HepG2 (cell line): ENCODE results near the gene OVOL2. TPM values are rescaled to one million over a fixed set of nuclear protein-coding genes. Genes with fewer than 3 reads are reported as not detected.

ENCODE experiments used
- CAMTA2 ChIP-seq: sonication (generic); formaldehyde crosslinking; IDR thresholded peaks from 2 replicates; pipeline ENCODE4 v1.4.0; 2020; ENCODE audit warnings: mild to moderate bottlenecking, missing genetic modification reagents, borderline replicate concordance
- PRMT3 ChIP-seq: sonication (generic); formaldehyde crosslinking; IDR thresholded peaks from 2 replicates; pipeline ENCODE4 v1.8.1; 2022; ENCODE audit warnings: low read depth, mild to moderate bottlenecking, moderate library complexity, missing genetic modification reagents, borderline replicate concordance
- REPIN1 ChIP-seq: sonication (generic); formaldehyde crosslinking; IDR thresholded peaks from 2 replicates; pipeline ENCODE4 v1.8.0; 2022; ENCODE audit warnings: missing genetic modification reagents, low read depth, mild to moderate bottlenecking, borderline replicate concordance
- SP5 ChIP-seq: IDR thresholded peaks from 2 replicates; pipeline ENCODE4 v1.6.1; 2016; ENCODE audit warnings: low read depth, borderline replicate concordance
- SRF ChIP-seq: IDR thresholded peaks from 2 replicates; pipeline ENCODE4 v1.6.1; 2011; ENCODE audit warnings: mild to moderate bottlenecking, low read depth, low read length, moderate library complexity
- TMF1 ChIP-seq: sonication (generic); formaldehyde crosslinking; IDR thresholded peaks from 2 replicates; pipeline ENCODE4 v1.8.1; 2022; ENCODE audit warnings: low read depth, missing genetic modification reagents
- TOE1 ChIP-seq: sonication (generic); formaldehyde crosslinking; IDR thresholded peaks from 2 replicates; pipeline ENCODE4 v1.4.0; 2020; ENCODE audit warnings: mild to moderate bottlenecking, missing genetic modification reagents
- ZFP1 ChIP-seq: IDR thresholded peaks from 2 replicates; pipeline ENCODE4 v1.6.1; 2016
- ZNF251 ChIP-seq: sonication (generic); formaldehyde crosslinking; IDR thresholded peaks from 2 replicates; pipeline ENCODE4 v1.9.0; 2021; ENCODE audit warnings: mild to moderate bottlenecking, missing genetic modification reagents
- ZNF350 ChIP-seq: sonication (generic); formaldehyde crosslinking; IDR thresholded peaks from 2 replicates; pipeline ENCODE4 v1.4.0; 2020; ENCODE audit warnings: mild to moderate bottlenecking, low read depth, missing genetic modification reagents, borderline replicate concordance
- ZNF788 ChIP-seq: sonication (generic); formaldehyde crosslinking; IDR thresholded peaks from 2 replicates; pipeline ENCODE4 v1.5.0; 2020; ENCODE audit warnings: mild to moderate bottlenecking, missing genetic modification reagents, borderline replicate concordance
- ZNF839 ChIP-seq: sonication (generic); formaldehyde crosslinking; IDR thresholded peaks from 2 replicates; pipeline ENCODE4 v1.4.0; 2020; ENCODE audit warnings: missing genetic modification reagents, mild to moderate bottlenecking, borderline replicate concordance
- polyA plus RNA-seq, 8 experiments: library from polyadenylated mRNA; depleted of rRNA in 3 of 8; stranded (reverse) in 7 of 8; unstranded in 1 of 8; fragments of >200 nt; fragmentation: Illumina TruSeq in 4 of 8; extraction: Trizol in 4 of 8; gene quantifications; 2 replicates each; pipeline versions ENCODE4 v1.2.1 to v1.2.3, GENCODE V29; 2011 to 2016; ENCODE audit warnings: low read depth in 4 of 8, missing spikeins in 1 of 8, mixed read lengths in 1 of 8; ENCODE audit not compliant: insufficient read depth in 1 of 8
- total RNA-seq, 5 experiments: library from RNA; depleted of rRNA; stranded (reverse); fragments of >200 nt; fragmentation: Illumina TruSeq; extraction: Trizol; gene quantifications; 2 replicates each; pipeline ENCODE4 v1.2.3, GENCODE V29; 2016; ENCODE audit warnings: low read depth in 1 of 5
- TF ChIP-seq, protein P1 (sequence below): sonication (generic); formaldehyde crosslinking; IDR thresholded peaks from 2 replicates; pipeline ENCODE4 v1.4.0; 2020; ENCODE audit warnings: missing genetic modification reagents, borderline replicate concordance
- TF ChIP-seq, protein P2 (sequence below): sonication (generic); formaldehyde crosslinking; IDR thresholded peaks from 2 replicates; pipeline ENCODE4 v1.5.1; 2020; ENCODE audit warnings: mild to moderate bottlenecking, moderate library complexity, missing genetic modification reagents
- TF ChIP-seq, protein P3 (sequence below): sonication (generic); formaldehyde crosslinking; IDR thresholded peaks from 2 replicates; pipeline ENCODE4 v1.4.0; 2020; ENCODE audit warnings: missing genetic modification reagents
- TF ChIP-seq, protein P4 (sequence below): sonication (generic); formaldehyde crosslinking; IDR thresholded peaks from 2 replicates; pipeline ENCODE4 v1.4.0; 2020; ENCODE audit warnings: mild to moderate bottlenecking, missing genetic modification reagents
- TF ChIP-seq, protein P5 (sequence below): sonication (generic); formaldehyde crosslinking; IDR thresholded peaks from 2 replicates; pipeline ENCODE4 v1.4.0; 2020; ENCODE audit warnings: missing genetic modification reagents, mild to moderate bottlenecking, borderline replicate concordance
- TF ChIP-seq, protein P6 (sequence below): sonication (generic); formaldehyde crosslinking; IDR thresholded peaks from 2 replicates; pipeline ENCODE4 v1.5.0; 2020; ENCODE audit warnings: missing genetic modification reagents

OVOL2 gene
- total and polyA plus RNA-seq, 2 of the 13 experiments (the other 11 are each of a cell fraction or from before 2014, with no cell fraction given) = 0.20 to 0.31 TPM

DNA sequence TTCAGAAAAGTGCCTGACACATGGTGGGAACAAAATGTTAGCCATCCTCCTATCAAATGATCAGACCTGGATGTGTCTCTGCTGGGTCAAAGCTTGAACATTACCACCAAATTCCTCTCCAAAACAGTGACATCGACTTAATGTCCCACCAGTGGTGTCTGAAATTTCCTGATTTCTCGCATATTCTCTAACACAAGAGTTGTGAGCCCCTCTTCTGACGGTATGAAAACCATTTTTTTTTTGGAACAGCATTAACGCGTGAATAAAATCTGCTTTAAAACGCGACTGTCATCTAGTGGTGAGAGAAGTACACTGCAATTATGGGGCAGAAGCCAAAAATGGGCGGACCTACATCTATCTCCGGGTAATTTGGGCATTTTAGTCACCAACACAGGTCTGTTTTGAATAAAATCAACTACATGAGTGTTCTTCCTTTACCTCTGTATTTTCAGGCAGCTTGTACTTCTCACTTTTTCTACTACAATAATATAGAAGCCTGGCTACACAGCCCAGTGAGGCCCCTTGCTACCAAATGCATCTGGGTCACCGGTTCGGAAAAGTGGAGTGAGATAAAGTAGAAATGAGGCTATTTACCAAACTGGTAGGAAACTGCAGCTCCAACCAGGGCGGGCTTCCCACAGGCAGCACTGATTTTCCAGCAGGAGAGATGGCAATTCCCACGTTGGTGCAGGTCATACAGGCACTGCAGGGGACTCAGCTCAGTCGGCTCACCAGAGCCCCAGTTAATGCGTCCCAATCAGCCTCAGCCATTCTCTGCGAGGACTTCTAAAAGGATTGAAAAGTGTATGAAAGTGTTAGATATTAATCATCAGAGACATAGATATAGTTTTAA lies 61.5 kb downstream of the OVOL2 start (continued):
- TF ChIP-seq ZFP1 (CRISPR knock-in tag) (no peak), REPIN1 (peak; percentile 54; the same call in 1 of the 2 replicates), TMF1 (CRISPR knock-in tag) (no peak), ZNF251 (no peak), ZNF788 (CRISPR knock-in tag) (0 out of 2 replicates have a peak, but pooled peaks have one; percentile 37), ZNF839 (no peak), ZNF350 (CRISPR knock-in tag) (no peak), PRMT3 (CRISPR knock-in tag) (no peak), TOE1 (no peak), CAMTA2 (CRISPR knock-in tag) (no peak), SP5 (CRISPR knock-in tag) (peak; percentile 14; the same call in 1 of the 2 replicates), SRF (peak; percentile 51; the same call in 1 of the 2 replicates)
- TF ChIP-seq, protein P1, sequence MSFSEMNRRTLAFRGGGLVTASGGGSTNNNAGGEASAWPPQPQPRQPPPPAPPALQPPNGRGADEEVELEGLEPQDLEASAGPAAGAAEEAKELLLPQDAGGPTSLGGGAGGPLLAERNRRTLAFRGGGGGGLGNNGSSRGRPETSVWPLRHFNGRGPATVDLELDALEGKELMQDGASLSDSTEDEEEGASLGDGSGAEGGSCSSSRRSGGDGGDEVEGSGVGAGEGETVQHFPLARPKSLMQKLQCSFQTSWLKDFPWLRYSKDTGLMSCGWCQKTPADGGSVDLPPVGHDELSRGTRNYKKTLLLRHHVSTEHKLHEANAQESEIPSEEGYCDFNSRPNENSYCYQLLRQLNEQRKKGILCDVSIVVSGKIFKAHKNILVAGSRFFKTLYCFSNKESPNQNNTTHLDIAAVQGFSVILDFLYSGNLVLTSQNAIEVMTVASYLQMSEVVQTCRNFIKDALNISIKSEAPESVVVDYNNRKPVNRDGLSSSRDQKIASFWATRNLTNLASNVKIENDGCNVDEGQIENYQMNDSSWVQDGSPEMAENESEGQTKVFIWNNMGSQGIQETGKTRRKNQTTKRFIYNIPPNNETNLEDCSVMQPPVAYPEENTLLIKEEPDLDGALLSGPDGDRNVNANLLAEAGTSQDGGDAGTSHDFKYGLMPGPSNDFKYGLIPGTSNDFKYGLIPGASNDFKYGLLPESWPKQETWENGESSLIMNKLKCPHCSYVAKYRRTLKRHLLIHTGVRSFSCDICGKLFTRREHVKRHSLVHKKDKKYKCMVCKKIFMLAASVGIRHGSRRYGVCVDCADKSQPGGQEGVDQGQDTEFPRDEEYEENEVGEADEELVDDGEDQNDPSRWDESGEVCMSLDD (CRISPR knock-in tag) = no peak
- TF ChIP-seq, protein P2, sequence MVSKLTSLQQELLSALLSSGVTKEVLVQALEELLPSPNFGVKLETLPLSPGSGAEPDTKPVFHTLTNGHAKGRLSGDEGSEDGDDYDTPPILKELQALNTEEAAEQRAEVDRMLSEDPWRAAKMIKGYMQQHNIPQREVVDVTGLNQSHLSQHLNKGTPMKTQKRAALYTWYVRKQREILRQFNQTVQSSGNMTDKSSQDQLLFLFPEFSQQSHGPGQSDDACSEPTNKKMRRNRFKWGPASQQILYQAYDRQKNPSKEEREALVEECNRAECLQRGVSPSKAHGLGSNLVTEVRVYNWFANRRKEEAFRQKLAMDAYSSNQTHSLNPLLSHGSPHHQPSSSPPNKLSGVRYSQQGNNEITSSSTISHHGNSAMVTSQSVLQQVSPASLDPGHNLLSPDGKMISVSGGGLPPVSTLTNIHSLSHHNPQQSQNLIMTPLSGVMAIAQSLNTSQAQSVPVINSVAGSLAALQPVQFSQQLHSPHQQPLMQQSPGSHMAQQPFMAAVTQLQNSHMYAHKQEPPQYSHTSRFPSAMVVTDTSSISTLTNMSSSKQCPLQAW (CRISPR knock-in tag) = peak; percentile 73; the same call in 1 of the 2 replicates
- TF ChIP-seq, protein P3, sequence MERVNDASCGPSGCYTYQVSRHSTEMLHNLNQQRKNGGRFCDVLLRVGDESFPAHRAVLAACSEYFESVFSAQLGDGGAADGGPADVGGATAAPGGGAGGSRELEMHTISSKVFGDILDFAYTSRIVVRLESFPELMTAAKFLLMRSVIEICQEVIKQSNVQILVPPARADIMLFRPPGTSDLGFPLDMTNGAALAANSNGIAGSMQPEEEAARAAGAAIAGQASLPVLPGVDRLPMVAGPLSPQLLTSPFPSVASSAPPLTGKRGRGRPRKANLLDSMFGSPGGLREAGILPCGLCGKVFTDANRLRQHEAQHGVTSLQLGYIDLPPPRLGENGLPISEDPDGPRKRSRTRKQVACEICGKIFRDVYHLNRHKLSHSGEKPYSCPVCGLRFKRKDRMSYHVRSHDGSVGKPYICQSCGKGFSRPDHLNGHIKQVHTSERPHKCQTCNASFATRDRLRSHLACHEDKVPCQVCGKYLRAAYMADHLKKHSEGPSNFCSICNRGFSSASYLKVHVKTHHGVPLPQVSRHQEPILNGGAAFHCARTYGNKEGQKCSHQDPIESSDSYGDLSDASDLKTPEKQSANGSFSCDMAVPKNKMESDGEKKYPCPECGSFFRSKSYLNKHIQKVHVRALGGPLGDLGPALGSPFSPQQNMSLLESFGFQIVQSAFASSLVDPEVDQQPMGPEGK (CRISPR knock-in tag) = no peak; the same call in 1 of the 2 replicates
- TF ChIP-seq, protein P4, sequence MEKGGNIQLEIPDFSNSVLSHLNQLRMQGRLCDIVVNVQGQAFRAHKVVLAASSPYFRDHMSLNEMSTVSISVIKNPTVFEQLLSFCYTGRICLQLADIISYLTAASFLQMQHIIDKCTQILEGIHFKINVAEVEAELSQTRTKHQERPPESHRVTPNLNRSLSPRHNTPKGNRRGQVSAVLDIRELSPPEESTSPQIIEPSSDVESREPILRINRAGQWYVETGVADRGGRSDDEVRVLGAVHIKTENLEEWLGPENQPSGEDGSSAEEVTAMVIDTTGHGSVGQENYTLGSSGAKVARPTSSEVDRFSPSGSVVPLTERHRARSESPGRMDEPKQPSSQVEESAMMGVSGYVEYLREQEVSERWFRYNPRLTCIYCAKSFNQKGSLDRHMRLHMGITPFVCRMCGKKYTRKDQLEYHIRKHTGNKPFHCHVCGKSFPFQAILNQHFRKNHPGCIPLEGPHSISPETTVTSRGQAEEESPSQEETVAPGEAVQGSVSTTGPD (CRISPR knock-in tag) = no peak
- TF ChIP-seq, protein P5, sequence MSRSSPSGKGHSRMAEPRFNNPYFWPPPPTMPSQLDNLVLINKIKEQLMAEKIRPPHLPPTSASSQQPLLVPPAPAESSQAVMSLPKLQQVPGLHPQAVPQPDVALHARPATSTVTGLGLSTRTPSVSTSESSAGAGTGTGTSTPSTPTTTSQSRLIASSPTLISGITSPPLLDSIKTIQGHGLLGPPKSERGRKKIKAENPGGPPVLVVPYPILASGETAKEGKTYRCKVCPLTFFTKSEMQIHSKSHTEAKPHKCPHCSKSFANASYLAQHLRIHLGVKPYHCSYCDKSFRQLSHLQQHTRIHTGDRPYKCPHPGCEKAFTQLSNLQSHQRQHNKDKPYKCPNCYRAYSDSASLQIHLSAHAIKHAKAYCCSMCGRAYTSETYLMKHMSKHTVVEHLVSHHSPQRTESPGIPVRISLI = peak; percentile 92
- TF ChIP-seq, protein P6, sequence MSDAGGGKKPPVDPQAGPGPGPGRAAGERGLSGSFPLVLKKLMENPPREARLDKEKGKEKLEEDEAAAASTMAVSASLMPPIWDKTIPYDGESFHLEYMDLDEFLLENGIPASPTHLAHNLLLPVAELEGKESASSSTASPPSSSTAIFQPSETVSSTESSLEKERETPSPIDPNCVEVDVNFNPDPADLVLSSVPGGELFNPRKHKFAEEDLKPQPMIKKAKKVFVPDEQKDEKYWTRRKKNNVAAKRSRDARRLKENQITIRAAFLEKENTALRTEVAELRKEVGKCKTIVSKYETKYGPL (CRISPR knock-in tag) = no peak; the same call in 1 of the 2 replicates
